Common myeloid progenitor, CD34-positive (primary cell): ENCODE results near the gene HAND1.
A peak's percentile ranks its signal among the peaks of the same experiment; 100 is the strongest.

ENCODE experiments used
- CTCF ChIA-PET: fragments of 350-600 bp; sonication (Branson Sonifier 250); formaldehyde crosslinking; loops from one replicate; lab custom pipeline; 2021; ENCODE audit warnings: antibody characterized with exemption; lab: Charles Lee
- POLR2A ChIA-PET: fragments of 350-600 bp; sonication (Branson Sonifier 250); formaldehyde crosslinking; loops from one replicate; lab custom pipeline; 2021; ENCODE audit warnings: antibody characterized with exemption; lab: Charles Lee
- DNase-seq, 3 donors: peaks; one replicate each; pipeline versions ENCODE4 v3.0.0 to v3.0.0-alpha.2; 2013
- H3K27ac ChIP-seq, 2 experiments: 1 replicate in 1 of 2; 2 replicates in 1 of 2; pipeline ENCODE4 v1.7.0; 2013; ENCODE audit warnings: inconsistent platforms in 2 of 2, low read length in 2 of 2, mild to moderate bottlenecking in 2 of 2, low read depth in 1 of 2, moderate library complexity in 1 of 2; ENCODE audit not compliant: severe bottlenecking in 2 of 2, insufficient read depth in 1 of 2, poor library complexity in 1 of 2
- H3K27me3 ChIP-seq, 5 experiments: replicated peaks in 2 of 5; 1 replicate in 3 of 5; 2 replicates in 2 of 5; pipeline versions ENCODE4 v1.6.1 to v1.7.0; 2013; ENCODE audit warnings: low read length in 4 of 5, mild to moderate bottlenecking in 2 of 5, moderate library complexity in 2 of 5, inconsistent platforms in 1 of 5; ENCODE audit not compliant: insufficient read depth in 5 of 5, control insufficient read depth in 4 of 5
- H3K36me3 ChIP-seq, 4 experiments: 1 replicate in 2 of 4; 2 replicates in 2 of 4; pipeline versions ENCODE4 v1.6.1 to v1.7.0; 2013; ENCODE audit warnings: low read length in 3 of 4, control low read depth in 1 of 4, mild to moderate bottlenecking in 1 of 4; ENCODE audit not compliant: control insufficient read depth in 4 of 4, insufficient read depth in 4 of 4
- H3K4me1 ChIP-seq, 4 experiments: 1 replicate in 3 of 4; 2 replicates in 1 of 4; pipeline versions ENCODE4 v1.6.1 to v1.7.1; 2013; ENCODE audit warnings: low read length in 3 of 4, mild to moderate bottlenecking in 3 of 4, control low read depth in 1 of 4, inconsistent platforms in 1 of 4, moderate library complexity in 1 of 4; ENCODE audit not compliant: control insufficient read depth in 4 of 4, insufficient read depth in 4 of 4; ENCODE audit errors: control extremely low read depth in 1 of 4
- H3K4me3 ChIP-seq, 7 experiments: 1 replicate in 4 of 7; 2 replicates in 3 of 7; pipeline versions ENCODE4 v1.5.1 to v1.7.0; 2013; ENCODE audit warnings: mild to moderate bottlenecking in 7 of 7, low read length in 6 of 7, moderate library complexity in 6 of 7, inconsistent platforms in 2 of 7, low read depth in 2 of 7, control low read depth in 1 of 7; ENCODE audit not compliant: insufficient read depth in 4 of 7, control insufficient read depth in 1 of 7; ENCODE audit errors: extremely low read depth in 1 of 7
- H3K9me3 ChIP-seq, 5 experiments: 1 replicate in 4 of 5; 2 replicates in 1 of 5; pipeline versions ENCODE4 v1.6.1 to v1.7.1; 2013; ENCODE audit warnings: low read length in 4 of 5, mild to moderate bottlenecking in 2 of 5, inconsistent platforms in 1 of 5, low read depth in 1 of 5, moderate library complexity in 1 of 5; ENCODE audit not compliant: control insufficient read depth in 4 of 5, insufficient read depth in 2 of 5; ENCODE audit errors: control extremely low read depth in 1 of 5
- WGBS: methylation state at CpG from one replicate; pipeline ENCODE4 v1.1.5; 2013; ENCODE audit not compliant: insufficient coverage; 5-methylcytosine and 5-hydroxymethylcytosine counted together

Gene HAND1

GRCh38 chr5:154485850-154486426 is 7.9 kb upstream of the HAND1 start:
- CTCF ChIA-PET: interaction anchor here (2.1 kb wide), 1 partner anchor 18 kb away, joined by 6 read pairs; no protein-coding TSS in a partner anchor
- H3K27ac ChIP-seq: no peak overlapping the region
- peaks cover 44 to 98% (median 68%) of the 10 kb centered on the region in 5 experiments for H3K27me3 ChIP-seq
- DNase-seq: no peak
- H3K9me3 ChIP-seq: no peaks in the 10 kb centered on the region
- WGBS: 13% methylated on average over 6 of the region's 6 CpGs
- POLR2A ChIA-PET: no interaction called here
- peaks cover 0 to 8% (median 6%) of the 10 kb centered on the region in 4 experiments for H3K4me1 ChIP-seq
- H3K36me3 ChIP-seq: no peaks in the 10 kb centered on the region
- no peak overlapping the region for H3K4me3 ChIP-seq

- CTCF ChIA-PET: interaction anchor here (1.7 kb wide), 1 partner anchor 17 kb away, joined by 8 read pairs; no protein-coding TSS in a partner anchor
- no peak for DNase-seq
Observed at GRCh38 chr5:154485096-154485491, 7.1 kb upstream of the HAND1 start.

GRCh38 chr5:154484393-154485095 is 6.5 kb upstream of the HAND1 start:
- H3K4me1 ChIP-seq: peaks cover 0 to 12% (median 8%) of the 10 kb centered on the region in 4 experiments
- no peak overlapping the region for H3K4me3 ChIP-seq
- no peaks in the 10 kb centered on the region for H3K36me3 ChIP-seq
- peaks cover 43 to 99% (median 74%) of the 10 kb centered on the region in 5 experiments for H3K27me3 ChIP-seq
- 11% methylated on average over 12 of the region's 15 CpGs for WGBS
- ChIA-PET POLR2A (no interaction called here), CTCF (interaction anchor here (1.4 to 1.7 kb wide), 2 partner anchors 12 to 17 kb away, joined by 3 to 8 read pairs; no protein-coding TSS in a partner anchor)
- peak in 1 of 3 donors; percentile 13 for DNase-seq
- no peak overlapping the region for H3K27ac ChIP-seq
- H3K9me3 ChIP-seq: peaks cover 0 to 1% (median 0%) of the 10 kb centered on the region in 5 experiments

More at GRCh38 chr5:154485096-154485491, 7.1 kb upstream of the HAND1 start:
- H3K9me3 ChIP-seq: peaks cover 0 to 1% (median 0%) of the 10 kb centered on the region in 5 experiments
- H3K27me3 ChIP-seq: peaks cover 47 to 99% (median 72%) of the 10 kb centered on the region in 5 experiments
- POLR2A ChIA-PET: no interaction called here
- H3K27ac ChIP-seq: no peak overlapping the region
- peaks cover 0 to 8% (median 6%) of the 10 kb centered on the region in 4 experiments for H3K4me1 ChIP-seq
- H3K36me3 ChIP-seq: no peaks in the 10 kb centered on the region
- H3K4me3 ChIP-seq: no peak overlapping the region
- WGBS: 0% methylated on average over 2 of the region's 2 CpGs

GRCh38 chr5:154483654-154484392 is 5.8 kb upstream of the HAND1 start:
- POLR2A ChIA-PET: no interaction called here
- CTCF ChIA-PET: interaction anchor here (1.4 to 1.7 kb wide), 2 partner anchors 12 to 16 kb away, joined by 3 to 8 read pairs; no protein-coding TSS in a partner anchor
- H3K4me3 ChIP-seq: no peak overlapping the region

GRCh38 chr5:154482528-154483449 is 4.8 kb upstream of the HAND1 start:
- Histone ChIP-seq H3K9me3 (peaks cover 0 to 1% (median 0%) of the 10 kb centered on the region in 5 experiments), H3K27ac (no peak overlapping the region), H3K4me1 (peaks cover 0 to 27% (median 12%) of the 10 kb centered on the region in 4 experiments), H3K27me3 (peaks cover 38 to 100% (median 78%) of the 10 kb centered on the region in 5 experiments), H3K36me3 (no peaks in the 10 kb centered on the region), H3K4me3 (no peak overlapping the region)
- POLR2A ChIA-PET: no interaction called here
- WGBS: 4% methylated on average over 41 of the region's 49 CpGs
- DNase-seq: peak in 1 of 3 donors; percentile 52
- CTCF ChIA-PET: interaction anchor here (0.9 to 1.4 kb wide), 2 partner anchors 11 to 16 kb away, joined by 3 read pairs; no protein-coding TSS in a partner anchor

More at GRCh38 chr5:154483654-154484392, 5.8 kb upstream of the HAND1 start:
- Histone ChIP-seq H3K27me3 (peaks cover 41 to 100% (median 77%) of the 10 kb centered on the region in 5 experiments), H3K4me1 (peaks cover 0 to 18% (median 10%) of the 10 kb centered on the region in 4 experiments), H3K9me3 (peaks cover 0 to 1% (median 0%) of the 10 kb centered on the region in 5 experiments), H3K36me3 (no peaks in the 10 kb centered on the region), H3K27ac (no peak overlapping the region)
- 4% methylated on average over 20 of the region's 34 CpGs for WGBS
- DNase-seq: peak in 1 of 3 donors; percentile 20
